Nephron progenitor cell (in vitro differentiated cells): ENCODE measurements around the gene MSI2.
A peak's percentile ranks its signal among the peaks of the same experiment; 100 is the strongest.

Experiments used
- DNase-seq: peaks from one replicate; pipeline ENCODE4 v3.0.0; 2021
- H3K27ac Mint-ChIP-seq: 2 replicates; pipeline ENCODE4 v1.8.0; 2021; ENCODE audit warnings: mild to moderate bottlenecking, moderate library complexity, mixed read lengths
- H3K27me3 Mint-ChIP-seq: 2 replicates; pipeline ENCODE4 v1.8.0; 2021; ENCODE audit warnings: mild to moderate bottlenecking, low read depth, mixed read lengths; ENCODE audit not compliant: poor library complexity
- H3K36me3 Mint-ChIP-seq: 2 replicates; pipeline ENCODE4 v1.8.0; 2021; ENCODE audit warnings: low read depth, mixed read lengths
- H3K4me1 Mint-ChIP-seq: 2 replicates; pipeline ENCODE4 v1.8.0; 2021; ENCODE audit warnings: mixed read lengths
- H3K4me3 Mint-ChIP-seq: 2 replicates; pipeline ENCODE4 v1.8.0; 2021; ENCODE audit warnings: mild to moderate bottlenecking, moderate library complexity, mixed read lengths
- H3K9me3 Mint-ChIP-seq: 2 replicates; pipeline ENCODE4 v1.8.0; 2021; ENCODE audit warnings: mild to moderate bottlenecking, moderate library complexity, mixed read lengths
- CTCF ChIP-seq: fragments of 200-600 bp; sonication (generic); IDR thresholded peaks from 2 replicates; pipeline ENCODE4 v1.5.0; 2021; ENCODE audit warnings: antibody characterized with exemption

The MSI2 gene

DNA sequence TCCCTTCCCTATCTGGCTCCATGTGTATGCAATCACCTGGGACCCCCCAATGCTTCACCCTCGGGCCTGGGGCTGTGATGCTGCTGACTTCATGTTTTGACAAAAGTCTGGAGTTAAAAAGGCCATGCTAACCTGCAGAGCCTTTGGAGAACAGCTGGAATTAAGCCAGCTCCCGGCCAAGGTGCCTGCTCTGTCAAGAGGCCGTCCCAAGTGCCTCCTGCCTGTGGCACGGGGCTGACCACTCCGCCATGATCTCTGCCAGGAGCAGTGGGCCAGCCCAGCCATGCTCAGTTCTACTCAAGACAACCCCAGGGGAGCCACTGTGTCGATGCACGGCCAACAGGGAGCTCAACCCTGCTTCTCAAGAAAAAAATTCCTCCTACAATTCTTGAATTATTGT is 395.1 kb downstream of the MSI2 start:
- Mint-ChIP-seq H3K4me1 (peaks cover 17% of the 10 kb centered on the region), H3K4me3 (no peak overlapping the region), H3K27ac (no peak overlapping the region), H3K36me3 (peaks cover 40% of the 10 kb centered on the region), H3K27me3 (peaks cover 3% of the 10 kb centered on the region), H3K9me3 (no peaks in the 10 kb centered on the region)
- no peak for TF ChIP-seq CTCF
- DNase-seq, result no peak

GRCh38 chr17:57651996-57652395 is 395.7 kb downstream of the MSI2 start:
- Mint-ChIP-seq H3K9me3 (no peaks in the 10 kb centered on the region), H3K4me1 (peaks cover 17% of the 10 kb centered on the region), H3K4me3 (no peak overlapping the region), H3K27me3 (peaks cover 3% of the 10 kb centered on the region), H3K27ac (no peak overlapping the region), H3K36me3 (peaks cover 40% of the 10 kb centered on the region)
- TF ChIP-seq CTCF, result no peak
- no peak for DNase-seq

GRCh38 chr17:57652811-57653210 is 396.5 kb downstream of the MSI2 start:
- Mint-ChIP-seq H3K9me3 (no peaks in the 10 kb centered on the region), H3K36me3 (peaks cover 49% of the 10 kb centered on the region), H3K4me3 (no peak overlapping the region), H3K4me1 (peaks cover 17% of the 10 kb centered on the region), H3K27me3 (peaks cover 2% of the 10 kb centered on the region), H3K27ac (no peak overlapping the region)
- DNase-seq, result no peak
- TF ChIP-seq CTCF, result no peak

DNA sequence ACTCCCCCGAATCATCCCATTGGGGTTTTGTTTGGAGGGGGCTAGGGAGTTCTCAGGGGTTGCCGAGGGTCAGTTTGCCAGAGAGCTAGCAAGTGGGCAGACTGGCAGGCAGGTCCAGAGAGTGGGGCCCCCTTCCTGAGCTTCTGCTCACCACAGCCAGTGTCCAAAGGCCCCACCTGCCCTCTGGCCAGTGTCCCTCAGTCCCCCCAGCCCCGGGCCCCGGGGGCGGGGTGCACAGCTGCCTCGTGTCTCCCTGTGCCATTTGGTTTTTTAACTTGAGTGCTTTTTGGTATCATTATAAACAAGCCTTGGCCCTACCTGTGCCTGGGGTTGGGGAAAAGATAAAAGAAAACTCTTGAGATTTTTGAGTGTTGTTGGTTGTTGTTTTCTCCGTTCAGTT is 397.0 kb downstream of the MSI2 start:
- DNase-seq, result no peak
- no peaks in the 10 kb centered on the region for H3K9me3 Mint-ChIP-seq
- no peak for TF ChIP-seq CTCF
- peaks cover 52% of the 10 kb centered on the region for H3K36me3 Mint-ChIP-seq
- peaks cover 17% of the 10 kb centered on the region for H3K4me1 Mint-ChIP-seq
- H3K27ac Mint-ChIP-seq, result no peak overlapping the region
- H3K27me3 Mint-ChIP-seq, result no peaks in the 10 kb centered on the region
- H3K4me3 Mint-ChIP-seq, result no peak overlapping the region

DNA sequence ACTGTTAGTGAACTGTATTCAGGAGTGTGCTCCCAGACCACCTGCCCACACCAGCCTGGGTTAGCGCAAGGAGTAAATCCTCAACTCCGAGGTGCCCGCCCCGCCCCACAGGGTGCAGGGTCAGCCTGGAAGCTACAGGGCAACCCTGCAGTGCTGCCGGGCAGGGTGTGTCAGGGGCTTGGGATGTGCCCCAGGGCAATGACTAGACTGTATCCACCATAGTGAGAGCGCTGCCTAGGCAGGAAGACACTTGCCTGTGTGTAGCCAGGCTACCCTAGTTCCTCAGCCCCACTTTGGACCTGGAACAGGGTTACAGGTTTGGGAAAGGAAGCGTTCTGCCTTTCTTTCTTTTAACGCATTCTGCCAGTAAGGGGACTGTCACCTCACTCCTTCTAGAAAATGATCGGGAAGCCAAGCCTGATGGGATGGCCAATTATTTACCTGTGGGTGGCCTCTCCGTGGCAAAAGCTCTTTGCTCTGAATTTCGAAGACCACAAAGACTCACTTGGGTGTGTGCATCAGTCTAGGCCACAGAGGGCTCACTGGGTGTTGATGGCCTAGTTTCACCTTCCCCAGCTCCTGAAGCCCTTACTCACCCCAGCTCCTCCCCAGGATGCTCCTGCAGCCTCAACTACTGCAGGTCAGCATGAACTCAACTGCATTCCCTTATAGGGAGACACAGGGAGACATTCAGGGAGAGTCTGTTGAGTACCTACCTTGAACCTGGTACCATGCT is 397.9 kb downstream of the MSI2 start:
- H3K4me3 Mint-ChIP-seq, result no peak overlapping the region
- H3K27ac Mint-ChIP-seq, result no peak overlapping the region
- peaks cover 62% of the 10 kb centered on the region for H3K36me3 Mint-ChIP-seq
- peaks cover 17% of the 10 kb centered on the region for H3K4me1 Mint-ChIP-seq
- no peaks in the 10 kb centered on the region for H3K9me3 Mint-ChIP-seq
- no peak for DNase-seq
- TF ChIP-seq CTCF, result no peak
- H3K27me3 Mint-ChIP-seq, result no peaks in the 10 kb centered on the region

DNA sequence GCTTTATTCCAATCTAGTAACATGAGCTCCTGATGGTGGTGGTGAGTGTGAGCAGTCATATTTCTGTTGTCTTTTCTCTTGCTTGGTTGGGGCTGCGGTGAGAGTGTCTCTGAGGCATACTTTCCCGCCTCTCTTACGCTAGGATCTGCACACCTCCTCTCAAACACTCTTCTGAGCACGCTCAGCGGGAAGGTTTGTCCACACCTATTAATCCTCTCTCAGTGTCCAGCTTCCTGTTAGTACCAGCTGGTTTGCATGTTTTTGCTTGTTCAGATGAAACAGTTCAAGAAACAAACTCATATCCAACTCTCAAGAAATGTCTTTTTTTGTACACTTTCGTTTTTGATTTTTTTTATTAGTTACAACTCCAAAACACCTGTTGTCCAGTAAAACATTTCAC is 399.2 kb downstream of the MSI2 start:
- no peak for TF ChIP-seq CTCF
- H3K27me3 Mint-ChIP-seq, result no peaks in the 10 kb centered on the region
- peaks cover 68% of the 10 kb centered on the region for H3K36me3 Mint-ChIP-seq
- peak overlapping the region; percentile 74 for H3K27ac Mint-ChIP-seq
- no peak overlapping the region for H3K4me3 Mint-ChIP-seq
- no peak for DNase-seq
- peaks cover 15% of the 10 kb centered on the region for H3K4me1 Mint-ChIP-seq
- H3K9me3 Mint-ChIP-seq, result no peaks in the 10 kb centered on the region
